GM18867 (cell line): ENCODE measurements around the gene NTMT1.

ENCODE experiments used
- ATAC-seq: cut with Tn5 transposase; IDR thresholded peaks from one replicate; pipeline ENCODE4 v1.9.1; 2021; ENCODE audit warnings: mild to moderate bottlenecking, moderate library complexity; ENCODE audit not compliant: unreplicated experiment

The NTMT1 gene

GRCh38 chr9:129596541-129597331 is 29.2 kb upstream of the NTMT1 start:
- ATAC-seq: no peak

GRCh38 chr9:129597355-129598088 is 28.4 kb upstream of the NTMT1 start:
- no peak for ATAC-seq

DNA sequence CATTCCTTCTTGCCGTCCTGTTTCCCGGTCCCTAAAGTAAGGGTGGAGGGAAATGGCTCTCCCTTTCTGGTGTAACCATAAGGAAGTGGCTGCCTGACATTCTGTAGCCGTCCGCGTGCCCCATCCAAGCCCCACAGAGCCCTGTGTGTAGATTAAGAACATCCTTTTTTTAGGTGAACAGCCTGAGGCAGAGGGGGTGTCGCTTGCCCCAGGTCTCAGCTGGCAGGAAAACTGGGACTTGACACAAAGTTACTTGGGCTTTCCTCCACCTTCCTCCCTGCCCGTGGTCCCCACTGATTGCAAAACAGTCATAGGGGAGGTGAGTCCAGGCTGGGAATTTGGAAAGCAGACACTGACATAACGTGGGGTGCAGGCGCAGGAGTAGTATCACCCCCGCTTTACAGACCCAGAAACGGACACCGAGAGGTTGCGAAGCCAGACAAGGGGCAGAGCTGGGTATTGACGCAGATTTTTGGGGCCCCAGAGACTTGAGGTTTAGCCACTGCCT is 27.8 kb upstream of the NTMT1 start:
- no peak for ATAC-seq

DNA sequence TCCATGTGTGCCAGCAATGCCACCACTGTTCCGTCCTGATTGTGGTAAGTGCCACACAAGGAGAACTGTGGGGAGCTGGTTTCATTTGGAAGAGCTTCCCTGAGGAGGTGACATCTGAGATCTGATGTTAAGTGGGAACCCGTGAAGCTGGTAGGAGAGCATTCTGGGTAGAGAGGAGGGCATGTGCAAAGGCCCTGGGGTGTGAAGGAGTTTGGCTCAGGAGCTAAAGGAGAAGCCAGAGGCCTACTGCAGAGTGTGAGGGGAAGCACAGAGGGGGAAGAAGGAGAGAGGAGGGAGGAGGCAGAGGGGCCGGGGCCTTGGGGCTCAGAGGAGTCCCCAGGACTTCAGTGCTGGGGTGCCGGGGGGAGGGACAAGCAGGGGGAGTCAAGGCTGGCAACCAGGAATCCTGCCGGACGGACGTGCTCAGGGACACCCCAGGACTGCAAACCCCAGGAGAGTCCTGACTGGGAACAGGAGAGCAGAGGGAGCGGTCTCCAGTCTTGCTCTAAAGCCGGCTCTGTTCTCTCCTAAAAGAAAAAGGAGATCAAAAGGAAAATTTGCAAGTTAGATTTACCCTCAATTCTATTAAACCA is 24.8 kb upstream of the NTMT1 start:
- ATAC-seq: no peak

- ATAC-seq: no peak
These were observed 23.2 kb upstream of the NTMT1 start for GRCh38 chr9:129602598-129603415.

DNA sequence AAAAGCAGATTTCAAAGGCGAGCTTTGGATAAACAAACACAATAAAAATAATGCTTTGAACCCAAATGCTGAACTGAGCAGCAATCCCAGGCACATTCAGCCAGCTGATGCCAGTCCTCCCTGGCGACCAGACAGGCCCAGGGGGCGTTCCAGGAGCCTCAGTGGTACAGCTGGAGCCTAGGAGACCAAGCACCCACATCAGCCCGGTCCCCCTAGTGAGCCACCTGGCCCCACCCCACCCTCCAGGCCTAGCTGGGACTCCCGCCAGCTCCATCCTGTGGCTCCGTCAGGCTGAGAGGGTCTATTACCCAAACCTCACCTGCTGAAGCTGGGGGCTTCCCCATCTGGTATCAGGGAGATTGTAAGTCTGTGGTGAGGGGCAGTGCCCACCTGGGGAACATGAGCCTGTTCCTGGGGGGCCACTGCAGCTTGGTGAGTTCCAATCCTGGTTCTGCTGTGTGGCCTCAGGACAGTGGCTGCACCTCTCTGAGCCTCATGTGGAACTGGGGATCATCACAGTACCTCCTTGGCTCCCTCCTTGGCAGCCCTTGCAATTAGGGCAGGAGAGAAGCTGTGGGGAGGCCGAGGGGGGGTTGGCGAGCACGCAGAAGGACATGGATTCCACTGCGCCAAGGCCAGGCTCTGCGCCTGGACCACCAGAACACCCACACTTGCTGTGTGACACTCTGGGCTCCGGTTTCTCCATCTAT is 21.8 kb upstream of the NTMT1 start:
- ATAC-seq: no peak

DNA sequence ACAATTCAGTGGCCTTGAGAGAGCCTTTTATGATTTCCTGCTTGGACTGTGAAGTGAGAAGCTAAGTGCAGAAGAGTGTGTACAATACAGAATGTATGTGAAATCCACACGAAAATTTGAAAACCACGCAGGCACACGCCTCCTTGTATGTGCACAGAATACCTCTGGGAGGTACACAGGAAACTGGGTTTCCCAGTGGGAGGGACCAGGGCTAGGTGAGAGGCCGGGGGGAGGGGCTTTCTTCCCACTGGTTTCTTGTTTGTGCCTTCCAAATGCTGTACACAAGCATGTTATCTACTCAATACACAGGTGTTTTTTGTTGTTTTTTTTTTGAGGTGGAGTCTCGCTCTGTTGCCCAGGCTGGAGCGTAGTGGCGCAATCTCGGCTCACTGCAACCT is 21.2 kb upstream of the NTMT1 start:
- no peak for ATAC-seq

DNA sequence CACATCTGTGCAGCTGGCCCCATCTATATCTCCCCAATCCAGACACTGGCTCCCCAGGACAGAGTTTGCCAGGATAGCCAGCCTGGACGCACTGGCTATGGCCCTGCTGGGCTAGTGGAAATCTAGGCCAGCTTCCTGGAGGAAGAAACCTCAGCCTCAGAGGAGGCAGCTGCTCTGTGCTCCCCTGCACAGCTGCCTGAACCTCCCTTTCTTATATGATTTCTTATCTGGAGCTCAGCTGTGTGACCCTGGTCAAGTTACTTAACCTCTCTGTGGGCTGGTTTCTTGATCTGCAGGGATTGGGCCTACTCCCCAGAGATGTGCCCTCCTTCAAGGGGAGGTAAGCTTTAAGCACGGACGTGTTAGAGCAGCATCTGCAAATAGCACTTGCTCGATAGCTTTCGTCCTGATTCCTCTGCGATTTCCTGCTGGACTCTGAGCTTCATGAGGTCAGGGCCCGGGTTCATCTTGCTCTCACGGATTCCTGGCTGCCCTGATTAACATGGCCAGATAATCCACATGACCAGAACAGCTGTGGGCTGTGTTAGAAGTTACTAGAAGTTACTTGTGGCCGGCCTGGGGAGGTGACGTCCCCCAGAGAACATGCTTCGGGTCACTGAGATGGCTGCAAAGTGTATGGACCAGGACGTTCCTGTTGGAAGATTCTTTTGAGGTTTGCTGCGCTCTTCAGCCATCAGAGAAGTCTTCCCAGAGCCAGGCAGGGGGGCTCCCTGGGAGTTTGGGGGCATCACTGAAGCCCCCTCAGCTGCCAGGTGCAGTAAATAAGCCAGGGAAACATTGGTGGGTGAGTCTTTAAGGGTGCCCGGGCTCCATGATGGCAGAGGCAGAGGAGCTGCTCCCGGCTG is 19.6 kb upstream of the NTMT1 start:
- no peak for ATAC-seq

GRCh38 chr9:129607027-129607387 is 19.0 kb upstream of the NTMT1 start:
- no peak for ATAC-seq

- ATAC-seq: no peak
These were observed 17.1 kb upstream of the NTMT1 start for GRCh38 chr9:129608561-129609481.

GRCh38 chr9:129609486-129610212 is 16.3 kb upstream of the NTMT1 start:
- ATAC-seq: no peak

DNA sequence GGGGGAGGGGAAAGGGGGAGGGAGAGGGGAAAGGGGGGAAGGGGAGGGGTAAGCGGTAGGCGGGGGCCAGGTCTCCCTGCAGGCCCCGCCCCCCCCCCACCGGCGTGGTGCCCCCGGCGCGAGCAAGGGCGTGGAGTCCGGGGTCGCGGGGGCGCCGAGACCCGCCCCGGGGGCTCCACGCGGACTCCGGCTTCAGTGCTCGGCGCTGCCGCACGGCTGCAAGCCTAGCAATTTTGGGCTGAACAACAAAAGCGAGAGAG is 15.8 kb upstream of the NTMT1 start:
- no peak for ATAC-seq

GRCh38 chr9:129610473-129611306 is 15.3 kb upstream of the NTMT1 start:
- peak; percentile 57 for ATAC-seq

GRCh38 chr9:129611307-129611800 is 14.6 kb upstream of the NTMT1 start:
- no peak for ATAC-seq

- ATAC-seq: no peak
These were observed 13.8 kb upstream of the NTMT1 start for GRCh38 chr9:129612123-129612522.

GRCh38 chr9:129612815-129613519 is 13.0 kb upstream of the NTMT1 start:
- ATAC-seq: no peak
